DOHH2 (cell line): ENCODE measurements around the gene PCP4.

Source experiments
- H3F3A ChIP-seq: fragments of 200-600 bp; sonication (generic), shearing (Covaris generic); 2 replicates; pipeline ENCODE4 v1.6.0; 2016; ENCODE audit warnings: antibody characterized with exemption, mild to moderate bottlenecking; ENCODE audit not compliant: control insufficient read depth, insufficient read depth
- H3K27ac ChIP-seq: fragments of 200-600 bp; sonication (generic); 2 replicates; pipeline ENCODE4 v1.5.1; 2014; ENCODE audit warnings: low read depth, mild to moderate bottlenecking, low read length, moderate library complexity
- H3K27me3 ChIP-seq: fragments of 200-600 bp; sonication (generic); 2 replicates; pipeline ENCODE4 v1.6.1; 2014; ENCODE audit warnings: mild to moderate bottlenecking, low read length, mixed read lengths; ENCODE audit not compliant: control insufficient read depth
- H3K36me3 ChIP-seq: fragments of 200-600 bp; sonication (generic); 2 replicates; pipeline ENCODE4 v1.6.1; 2014; ENCODE audit warnings: mild to moderate bottlenecking, low read length, moderate library complexity, mixed read lengths; ENCODE audit not compliant: control insufficient read depth
- H3K4me1 ChIP-seq: fragments of 200-600 bp; sonication (generic); 2 replicates; pipeline ENCODE4 v1.6.1; 2014; ENCODE audit warnings: mild to moderate bottlenecking, low read length, mixed read lengths; ENCODE audit not compliant: control insufficient read depth
- H3K4me2 ChIP-seq: fragments of 200-600 bp; sonication (generic); 2 replicates; pipeline ENCODE4 v1.6.0; 2014; ENCODE audit warnings: mild to moderate bottlenecking, low read length, moderate library complexity
- H3K4me3 ChIP-seq: fragments of 200-600 bp; sonication (generic); 2 replicates; pipeline ENCODE4 v1.5.1; 2014; ENCODE audit warnings: mild to moderate bottlenecking, low read length, mixed read lengths
- H3K79me2 ChIP-seq: fragments of 200-600 bp; sonication (generic); 2 replicates; pipeline ENCODE4 v1.6.1; 2014; ENCODE audit warnings: mild to moderate bottlenecking, low read length, mixed read lengths; ENCODE audit not compliant: control insufficient read depth
- H3K9me2 ChIP-seq: fragments of 200-600 bp; sonication (generic); replicated peaks from 2 replicates; pipeline ENCODE4 v1.6.1; 2014; ENCODE audit warnings: mild to moderate bottlenecking, low read length, mixed read lengths; ENCODE audit not compliant: control insufficient read depth
- H3K9me3 ChIP-seq: fragments of 200-600 bp; sonication (generic); 2 replicates; pipeline ENCODE4 v1.6.1; 2014; ENCODE audit warnings: antibody characterized with exemption, low read length, mixed read lengths; ENCODE audit not compliant: control insufficient read depth, insufficient read depth
- H4K20me1 ChIP-seq: fragments of 200-600 bp; sonication (generic); 2 replicates; pipeline ENCODE4 v1.6.0; 2014; ENCODE audit warnings: low read depth, mild to moderate bottlenecking, antibody characterized with exemption, low read length, moderate library complexity; ENCODE audit not compliant: control insufficient read depth, insufficient read depth
- CTCF ChIP-seq: fragments of 200-600 bp; sonication (generic); IDR thresholded peaks from one replicate; pipeline ENCODE4 v1.5.1; 2014; ENCODE audit warnings: antibody characterized with exemption, mild to moderate bottlenecking, low read depth, low read length; ENCODE audit not compliant: poor library complexity, severe bottlenecking
- EZH2phosphoT487 ChIP-seq: fragments of 200-600 bp; sonication (generic); IDR thresholded peaks from 2 replicates; pipeline ENCODE4 v1.6.1; 2017; ENCODE audit warnings: borderline replicate concordance, mild to moderate bottlenecking, antibody characterized with exemption, low read length, moderate library complexity, mixed read lengths

The PCP4 gene

GRCh38 chr21:39849014-39849655 lies 18.1 kb upstream of the PCP4 start:
- H3F3A ChIP-seq: no peaks in the 10 kb centered on the region
- H3K27ac ChIP-seq: no peak overlapping the region
- no peaks in the 10 kb centered on the region for H4K20me1 ChIP-seq
- H3K79me2 ChIP-seq: no peaks in the 10 kb centered on the region
- no peaks in the 10 kb centered on the region for H3K36me3 ChIP-seq
- H3K9me2 ChIP-seq: no peaks in the 10 kb centered on the region
- H3K4me1 ChIP-seq: no peaks in the 10 kb centered on the region
- no peak overlapping the region for H3K4me2 ChIP-seq
- no peaks in the 10 kb centered on the region for H3K9me3 ChIP-seq
- H3K4me3 ChIP-seq: no peak overlapping the region
- H3K27me3 ChIP-seq: no peaks in the 10 kb centered on the region
- TF ChIP-seq EZH2phosphoT487: no peak
- TF ChIP-seq CTCF: no peak

GRCh38 chr21:39850333-39850732 lies 16.9 kb upstream of the PCP4 start:
- Histone ChIP-seq H3F3A (no peaks in the 10 kb centered on the region), H3K27ac (no peak overlapping the region), H3K27me3 (no peaks in the 10 kb centered on the region), H3K4me3 (no peak overlapping the region), H3K4me2 (no peak overlapping the region), H3K79me2 (no peaks in the 10 kb centered on the region), H3K9me2 (no peaks in the 10 kb centered on the region), H3K9me3 (no peaks in the 10 kb centered on the region), H3K36me3 (no peaks in the 10 kb centered on the region), H4K20me1 (no peaks in the 10 kb centered on the region), H3K4me1 (no peaks in the 10 kb centered on the region)
- TF ChIP-seq CTCF (no peak), EZH2phosphoT487 (no peak)

- H3K4me2 ChIP-seq: no peak overlapping the region
- no peaks in the 10 kb centered on the region for H3K4me1 ChIP-seq
- no peak overlapping the region for H3K27ac ChIP-seq
- H3K79me2 ChIP-seq: no peaks in the 10 kb centered on the region
- no peak for TF ChIP-seq CTCF
- TF ChIP-seq EZH2phosphoT487: no peak
- no peaks in the 10 kb centered on the region for H3K9me2 ChIP-seq
- H3F3A ChIP-seq: no peaks in the 10 kb centered on the region
- H4K20me1 ChIP-seq: no peaks in the 10 kb centered on the region
- H3K27me3 ChIP-seq: no peaks in the 10 kb centered on the region
- no peaks in the 10 kb centered on the region for H3K9me3 ChIP-seq
- H3K36me3 ChIP-seq: no peaks in the 10 kb centered on the region
- no peak overlapping the region for H3K4me3 ChIP-seq
Observed at GRCh38 chr21:39851002-39851618, 16.1 kb upstream of the PCP4 start.
